ENCODE results near the gene CHST5. TPM values are rescaled to one million over a fixed set of nuclear protein-coding genes. Genes with fewer than 3 reads are reported as not detected.

Gene CHST5
- total RNA-seq, 4 donors from 2014 or later: 0.19 TPM; not detected in 3

GRCh38 chr16:75532791-75533190 is 3.1 kb downstream of the CHST5 start:
- no peak overlapping the region for H3K4me3 ChIP-seq
- H3K27ac ChIP-seq: no peak overlapping the region
- H3K4me1 ChIP-seq: no peaks in the 10 kb centered on the region
- 88% methylated on average over 1 of the region's 2 CpGs; no CpG with 5 or more reads in 1 of the 2 donors for WGBS, 2 donors
- H3K27me3 ChIP-seq: no peaks in the 10 kb centered on the region
- no peaks in the 10 kb centered on the region for H3K36me3 ChIP-seq
- DNase-seq: no peak
- intact Hi-C loops (cut with DNase I): no loop called here
- TF ChIP-seq POLR2A (IDR thresholded peaks at IDR 0.05): no peak
- TF ChIP-seq CTCF (IDR thresholded peaks at IDR 0.05): no peak
- H3K9me3 ChIP-seq: no peaks in the 10 kb centered on the region

- intact Hi-C loops (cut with DNase I): no loop called here
These were observed 3.7 kb downstream of the CHST5 start for GRCh38 chr16:75532142-75532765.

GRCh38 chr16:75529959-75530358 is 5.9 kb downstream of the CHST5 start:
- Histone ChIP-seq H3K27me3 (no peaks in the 10 kb centered on the region), H3K9me3 (no peaks in the 10 kb centered on the region), H3K4me3 (no peak overlapping the region), H3K4me1 (no peaks in the 10 kb centered on the region), H3K36me3 (no peaks in the 10 kb centered on the region), H3K27ac (no peak overlapping the region)
- TF ChIP-seq CTCF (IDR thresholded peaks at IDR 0.05): no peak
- TF ChIP-seq POLR2A (IDR thresholded peaks at IDR 0.05): no peak
- DNase-seq: no peak
- intact Hi-C loops (cut with DNase I): no loop called here
- 90 to 95% methylated on average over 4 to 10 of the region's 29 CpGs for WGBS, 2 donors

More at GRCh38 chr16:75532142-75532765, 3.7 kb downstream of the CHST5 start:
- Histone ChIP-seq H3K4me3 (no peak overlapping the region), H3K27me3 (no peaks in the 10 kb centered on the region), H3K27ac (no peak overlapping the region), H3K9me3 (no peaks in the 10 kb centered on the region), H3K4me1 (no peaks in the 10 kb centered on the region), H3K36me3 (no peaks in the 10 kb centered on the region)
- DNase-seq: no peak
- TF ChIP-seq POLR2A (IDR thresholded peaks at IDR 0.05): no peak
- TF ChIP-seq CTCF (IDR thresholded peaks at IDR 0.05): no peak
- 84 to 88% methylated on average over 5 to 8 of the region's 8 CpGs for WGBS, 2 donors

- H3K27ac ChIP-seq: no peak overlapping the region
- no peak for DNase-seq
- intact Hi-C loops (cut with DNase I): no loop called here
- no peaks in the 10 kb centered on the region for H3K4me1 ChIP-seq
- no peaks in the 10 kb centered on the region for H3K9me3 ChIP-seq
- no peak overlapping the region for H3K4me3 ChIP-seq
- no peak for TF ChIP-seq CTCF (IDR thresholded peaks at IDR 0.05)
- no peak for TF ChIP-seq POLR2A (IDR thresholded peaks at IDR 0.05)
- 83 to 98% methylated on average over 2 to 13 of the region's 81 CpGs for WGBS, 2 donors
- no peaks in the 10 kb centered on the region for H3K27me3 ChIP-seq
- H3K36me3 ChIP-seq: no peaks in the 10 kb centered on the region
These were observed 6.6 kb downstream of the CHST5 start for GRCh38 chr16:75529056-75529905.

GRCh38 chr16:75527825-75528299 is 8.0 kb downstream of the CHST5 start:
- no peak for TF ChIP-seq POLR2A (IDR thresholded peaks at IDR 0.05)
- no peak for TF ChIP-seq CTCF (IDR thresholded peaks at IDR 0.05)
- Histone ChIP-seq H3K4me3 (no peak overlapping the region), H3K9me3 (no peaks in the 10 kb centered on the region), H3K27me3 (no peaks in the 10 kb centered on the region), H3K4me1 (no peaks in the 10 kb centered on the region), H3K27ac (no peak overlapping the region), H3K36me3 (no peaks in the 10 kb centered on the region)
- intact Hi-C loops (cut with DNase I): no loop called here
- no peak for DNase-seq
- 66 to 75% methylated on average over 5 of the region's 5 CpGs for WGBS, 2 donors

Data from esophagus squamous epithelium (tissue), 5 donors.